Panc1 (cell line): Measurements from ENCODE around the gene CROCC2.

Experiments used
- SIN3A ChIP-seq: IDR thresholded peaks from 2 replicates; pipeline ENCODE4 v1.6.1; 2012; ENCODE audit warnings: low read depth, mild to moderate bottlenecking, low read length, moderate library complexity, borderline replicate concordance; ENCODE audit not compliant: insufficient read depth
- TF ChIP-seq, protein P1 (sequence below): fragments of 450-650 bp; IDR thresholded peaks from 2 replicates; pipeline ENCODE4 v1.5.1; 2017; ENCODE audit warnings: mild to moderate bottlenecking

- TF ChIP-seq, protein P1, sequence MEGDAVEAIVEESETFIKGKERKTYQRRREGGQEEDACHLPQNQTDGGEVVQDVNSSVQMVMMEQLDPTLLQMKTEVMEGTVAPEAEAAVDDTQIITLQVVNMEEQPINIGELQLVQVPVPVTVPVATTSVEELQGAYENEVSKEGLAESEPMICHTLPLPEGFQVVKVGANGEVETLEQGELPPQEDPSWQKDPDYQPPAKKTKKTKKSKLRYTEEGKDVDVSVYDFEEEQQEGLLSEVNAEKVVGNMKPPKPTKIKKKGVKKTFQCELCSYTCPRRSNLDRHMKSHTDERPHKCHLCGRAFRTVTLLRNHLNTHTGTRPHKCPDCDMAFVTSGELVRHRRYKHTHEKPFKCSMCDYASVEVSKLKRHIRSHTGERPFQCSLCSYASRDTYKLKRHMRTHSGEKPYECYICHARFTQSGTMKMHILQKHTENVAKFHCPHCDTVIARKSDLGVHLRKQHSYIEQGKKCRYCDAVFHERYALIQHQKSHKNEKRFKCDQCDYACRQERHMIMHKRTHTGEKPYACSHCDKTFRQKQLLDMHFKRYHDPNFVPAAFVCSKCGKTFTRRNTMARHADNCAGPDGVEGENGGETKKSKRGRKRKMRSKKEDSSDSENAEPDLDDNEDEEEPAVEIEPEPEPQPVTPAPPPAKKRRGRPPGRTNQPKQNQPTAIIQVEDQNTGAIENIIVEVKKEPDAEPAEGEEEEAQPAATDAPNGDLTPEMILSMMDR, result no peak
- TF ChIP-seq SIN3A, result no peak
These were observed 17.1 kb upstream of the CROCC2 start for GRCh38 chr2:240888890-240889573.
